ENCODE results near the gene PICK1.

DNA sequence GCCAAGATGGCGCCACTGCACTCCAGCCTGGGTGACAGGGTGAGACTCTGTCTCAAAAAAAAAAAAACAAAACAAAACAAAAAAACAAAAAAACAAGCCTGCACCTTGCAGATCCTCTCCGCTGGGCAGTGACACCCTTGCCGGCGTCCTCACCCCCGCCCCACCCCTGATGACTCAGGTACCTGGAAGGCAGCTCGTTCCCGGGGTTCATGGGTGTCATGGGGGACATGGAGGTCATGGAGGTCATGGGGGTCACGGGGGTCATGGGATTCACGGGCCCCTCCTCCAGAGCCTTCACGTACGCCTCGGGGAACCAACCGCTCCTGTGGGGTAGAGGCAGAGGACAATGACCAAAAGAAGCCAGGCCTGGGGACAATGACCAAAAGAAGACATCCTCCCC lies 29.7 kb downstream of the PICK1 start:
- TF ChIP-seq RFX5 (IDR thresholded peaks at IDR 0.05; ENCODE audit: low read depth, low read length) (no peak), MAFK (IDR thresholded peaks at IDR 0.05; ENCODE audit: low read depth, low read length) (no peak), CTCF (conservative IDR thresholded peaks at IDR 0.05; ENCODE audit: low read depth, low read length) (no peak), MXI1 (IDR thresholded peaks at IDR 0.05; ENCODE audit: borderline replicate concordance, low read depth, low read length) (no peak), POLR2A (IDR thresholded peaks at IDR 0.05; ENCODE audit: low read depth, low read length) (no peak), RAD21 (IDR thresholded peaks at IDR 0.05; ENCODE audit: low read length) (no peak), CEBPB (IDR thresholded peaks at IDR 0.05; ENCODE audit: low read depth, low read length) (no peak), USF2 (IDR thresholded peaks at IDR 0.05; ENCODE audit: low read depth, low read length) (no peak), SMC3 (IDR thresholded peaks at IDR 0.05; ENCODE audit: low read depth, low read length) (no peak), BHLHE40 (IDR thresholded peaks at IDR 0.05; ENCODE audit: low read depth, low read length) (no peak), NFE2L2 (IDR thresholded peaks at IDR 0.05; ENCODE audit: low read depth, low read length) (no peak)

Measured in IMR-90 (cell line).